DLD1 (cell line): ENCODE data around the gene RBM26.

ENCODE experiments used
- in situ Hi-C: cut with HindIII; loops from 2 replicates; pipeline ENCODE4 v1.10.0; 2017; ENCODE audit warnings: low sequenced_read_pairs

RBM26 gene

GRCh38 chr13:79427883-79428282 is 21.8 kb upstream of the RBM26 start:
- in situ Hi-C loops: loop anchor here (25.0 kb wide), 1 partner anchor 109 kb away; no protein-coding TSS in a partner anchor

GRCh38 chr13:79427265-79427664 is 21.2 kb upstream of the RBM26 start:
- in situ Hi-C loops: loop anchor here (25.0 kb wide), 1 partner anchor 110 kb away; no protein-coding TSS in a partner anchor

- in situ Hi-C loops: no loop called here
These were observed 18.0 kb upstream of the RBM26 start for GRCh38 chr13:79423801-79424642.

- in situ Hi-C loops: no loop called here
These were observed 17.3 kb upstream of the RBM26 start for GRCh38 chr13:79423340-79423739.

- in situ Hi-C loops: no loop called here
These were observed 13.3 kb upstream of the RBM26 start for GRCh38 chr13:79419365-79419764.

- in situ Hi-C loops: no loop called here
These were observed 11.7 kb upstream of the RBM26 start for GRCh38 chr13:79417741-79418140.

- in situ Hi-C loops: no loop called here
These were observed 7.5 kb upstream of the RBM26 start for GRCh38 chr13:79413521-79413920.

- in situ Hi-C loops: no loop called here
These were observed 3.8 kb upstream of the RBM26 start for GRCh38 chr13:79409828-79410227.

GRCh38 chr13:79407349-79407979 is 1.4 kb upstream of the RBM26 start:
- in situ Hi-C loops: no loop called here

- in situ Hi-C loops: no loop called here
These were observed 498 bp upstream of the RBM26 start for GRCh38 chr13:79406597-79406908.

- in situ Hi-C loops: no loop called here
These were observed 589 bp downstream of the RBM26 start for GRCh38 chr13:79405501-79405830.

GRCh38 chr13:79404985-79405384 is 1.1 kb downstream of the RBM26 start:
- in situ Hi-C loops: no loop called here

GRCh38 chr13:79404361-79404760 is 1.7 kb downstream of the RBM26 start:
- in situ Hi-C loops: no loop called here

GRCh38 chr13:79403113-79403512 is 2.9 kb downstream of the RBM26 start:
- in situ Hi-C loops: no loop called here

GRCh38 chr13:79402679-79403078 is 3.4 kb downstream of the RBM26 start:
- in situ Hi-C loops: no loop called here

- in situ Hi-C loops: no loop called here
These were observed 3.9 kb downstream of the RBM26 start for GRCh38 chr13:79402074-79402635.

- in situ Hi-C loops: no loop called here
These were observed 4.6 kb downstream of the RBM26 start for GRCh38 chr13:79401259-79402070.

GRCh38 chr13:79398915-79399314 is 7.1 kb downstream of the RBM26 start:
- in situ Hi-C loops: no loop called here

- in situ Hi-C loops: no loop called here
These were observed 7.9 kb downstream of the RBM26 start for GRCh38 chr13:79398127-79398526.

GRCh38 chr13:79395881-79396280 is 10.2 kb downstream of the RBM26 start:
- in situ Hi-C loops: no loop called here

GRCh38 chr13:79393564-79394249 is 12.3 kb downstream of the RBM26 start:
- in situ Hi-C loops: no loop called here
